GM12878 (cell line): ENCODE measurements around the gene TSPAN15. TPM values are rescaled to one million over a fixed set of nuclear protein-coding genes. Genes with fewer than 3 reads are reported as not detected.

Source experiments
- ATAC-seq: fragments of 200-7000 bp; cut with Tn5 transposase; 3 replicates; pipeline ENCODE4 v1.9.1; 2020; ENCODE audit warnings: mild to moderate bottlenecking, moderate library complexity
- Bru-seq: library from RNA; stranded (reverse); fragments of 400-500 nt; gene quantifications from one replicate; lab custom pipeline; 2021; lab: Mats Ljungman, UMichigan
- BruChase-seq, 2 experiments: library from RNA; stranded (reverse); fragments of 400-500 nt; gene quantifications; one replicate each; lab custom pipeline; 2021; lab: Mats Ljungman, UMichigan
- BruUV-seq: library from RNA; stranded (reverse); fragments of 400-500 nt; replicated peaks from 2 replicates; lab custom pipeline; 2021; lab: Mats Ljungman, UMichigan
- CTCF ChIA-PET: fragments of 300-600 bp; sonication (Branson Sonifier 250); formaldehyde crosslinking; extraction: SDS; loops from one replicate; lab custom pipeline; 2021; ENCODE audit warnings: inconsistent platforms; lab: Yijun Ruan, JAX
- POLR2A ChIA-PET: fragments of 350-600 bp; formaldehyde crosslinking; extraction: SDS; loops from one replicate; lab custom pipeline; 2021; ENCODE audit warnings: inconsistent platforms; lab: Charles Lee
- RAD21 ChIA-PET: fragments of 300-600 bp; sonication (Branson Sonifier 250); formaldehyde crosslinking; loops from one replicate; lab custom pipeline; 2023; ENCODE audit warnings: antibody characterized with exemption; ENCODE audit not compliant: unreplicated experiment; lab: Charles Lee
- SMC1A ChIA-PET: fragments of 300-600 bp; sonication (Branson Sonifier 250); formaldehyde crosslinking; loops from one replicate; lab custom pipeline; 2023; ENCODE audit not compliant: unreplicated experiment, uncharacterized antibody; lab: Charles Lee
- DNase-seq: peaks from one replicate; pipeline ENCODE4 v3.0.0-alpha.2; 2011; ENCODE audit warnings: low read depth, low spot score
- FAIRE-seq: peaks from 3 replicates; lab custom pipeline; 2011; peaks lifted over from hg19 to GRCh38; lab: Jason Lieb, UNC
- H2AFZ ChIP-seq: 2 replicates; pipeline ENCODE4 v1.6.0; 2011; ENCODE audit warnings: low read depth, low read length, control low read depth; ENCODE audit not compliant: control insufficient read depth
- H3K27ac ChIP-seq: 2 replicates; pipeline ENCODE4 v1.5.1; 2011; ENCODE audit warnings: control low read depth; ENCODE audit not compliant: control insufficient read depth, insufficient read depth
- H3K27me3 ChIP-seq, 2 experiments: replicated peaks in 1 of 2; 2 replicates each; pipeline versions ENCODE4 v1.6.0 to v1.6.1; 2011; ENCODE audit warnings: low read length in 1 of 2; ENCODE audit not compliant: control insufficient read depth in 2 of 2, insufficient read depth in 2 of 2
- H3K36me3 ChIP-seq, 2 experiments: 2 replicates each; pipeline ENCODE4 v1.5.1; 2011; ENCODE audit warnings: low read length in 1 of 2; ENCODE audit not compliant: control insufficient read depth in 2 of 2, insufficient read depth in 2 of 2
- H3K4me1 ChIP-seq: 2 replicates; pipeline ENCODE4 v1.6.1; 2011; ENCODE audit warnings: mild to moderate bottlenecking, low read length, moderate library complexity, mixed read lengths; ENCODE audit not compliant: control insufficient read depth, insufficient read depth
- H3K4me2 ChIP-seq: 2 replicates; pipeline ENCODE4 v1.6.0; 2011; ENCODE audit warnings: control low read depth; ENCODE audit not compliant: control insufficient read depth, insufficient read depth
- H3K4me3 ChIP-seq: fragments of 200-600 bp; sonication (generic); 2 replicates; pipeline ENCODE4 v1.5.1; 2016
- H3K79me2 ChIP-seq: 2 replicates; pipeline ENCODE4 v1.6.0; 2011; ENCODE audit warnings: low read length; ENCODE audit not compliant: control insufficient read depth, insufficient read depth
- H3K9ac ChIP-seq: 2 replicates; pipeline ENCODE4 v1.8.0; 2011; ENCODE audit warnings: low read length, control low read depth, mixed read lengths; ENCODE audit not compliant: control insufficient read depth, insufficient read depth
- H3K9me3 ChIP-seq: replicated peaks from 3 replicates; pipeline ENCODE4 v1.5.1; 2011; ENCODE audit warnings: mild to moderate bottlenecking, low read length; ENCODE audit not compliant: control insufficient read depth, insufficient read depth
- H4K20me1 ChIP-seq: 2 replicates; pipeline ENCODE4 v1.6.0; 2011; ENCODE audit not compliant: control insufficient read depth, insufficient read depth
- BMI1 ChIP-seq: fragments of 450-650 bp; IDR thresholded peaks from 2 replicates; pipeline ENCODE4 v1.6.1; 2016; ENCODE audit warnings: mild to moderate bottlenecking, moderate library complexity, borderline replicate concordance
- CEBPZ ChIP-seq: fragments of 150-350 bp; IDR thresholded peaks from 2 replicates; pipeline ENCODE4 v1.6.1; 2016; ENCODE audit warnings: low read depth, low read length
- E2F8 ChIP-seq: fragments of 450-650 bp; IDR thresholded peaks from 2 replicates; pipeline ENCODE4 v1.6.1; 2018; ENCODE audit warnings: mild to moderate bottlenecking, low read depth, moderate library complexity; ENCODE audit not compliant: partially characterized antibody
- FOS ChIP-seq: IDR thresholded peaks from 3 replicates; pipeline ENCODE4 v1.6.1; 2011; ENCODE audit warnings: borderline replicate concordance; ENCODE audit not compliant: insufficient read length; ENCODE audit errors: extremely low read depth
- HDAC2 ChIP-seq: fragments of 200-600 bp; sonication (generic); IDR thresholded peaks from 2 replicates; pipeline ENCODE4 v1.6.1; 2017
- IRF3 ChIP-seq: fragments of 450-650 bp; IDR thresholded peaks from 2 replicates; pipeline ENCODE4 v1.6.1; 2014; ENCODE audit warnings: mild to moderate bottlenecking
- NFYB ChIP-seq: IDR thresholded peaks from 2 replicates; pipeline ENCODE4 v1.6.1; 2011; ENCODE audit warnings: low read depth, mild to moderate bottlenecking, low read length, improper control_type of control experiment, moderate library complexity; ENCODE audit not compliant: insufficient read depth
- POU2F2 ChIP-seq: IDR thresholded peaks from 3 replicates; pipeline ENCODE4 v1.6.1; 2011; ENCODE audit warnings: low read depth, mild to moderate bottlenecking, low read length, borderline replicate concordance
- SMAD1 ChIP-seq: fragments of 450-650 bp; IDR thresholded peaks from 2 replicates; pipeline ENCODE4 v1.6.1; 2018; ENCODE audit warnings: mild to moderate bottlenecking, low read depth; ENCODE audit not compliant: partially characterized antibody
- SMAD5 ChIP-seq: IDR thresholded peaks from 2 replicates; pipeline ENCODE4 v1.6.1; 2016; ENCODE audit warnings: antibody characterized with exemption, low read depth
- SMARCA5 ChIP-seq: fragments of 450-650 bp; IDR thresholded peaks from 2 replicates; pipeline ENCODE4 v1.6.1; 2017; ENCODE audit warnings: mild to moderate bottlenecking
- ZBED1 ChIP-seq: IDR thresholded peaks from 2 replicates; pipeline ENCODE4 v1.6.1; 2016; ENCODE audit warnings: borderline replicate concordance
- WGBS: methylation state at CpG from one replicate; pipeline ENCODE4 v1.1.6; 2016; ENCODE audit warnings: low lambda C conversion rate; ENCODE audit not compliant: insufficient replicate concordance, insufficient coverage; ENCODE audit errors: missing lambda C conversion rate; 5-methylcytosine and 5-hydroxymethylcytosine counted together
- in situ Hi-C: fragments of 300-500 bp; cut with MboI; formaldehyde crosslinking; loops from 9 replicates; pipeline ENCODE4 v1.14.3; 2018; ENCODE audit warnings: mixed read lengths
- intact Hi-C: fragments of 100-400 bp; cut with micrococcal nuclease; formaldehyde crosslinking; loops from one replicate; pipeline ENCODE4 v1.14.2; 2022; ENCODE audit not compliant: unreplicated experiment
- long read RNA-seq, 2 experiments: library from polyadenylated mRNA; unstranded; transcript quantifications; one replicate each; pipeline ENCODE4 v2.0.0, GENCODE V29; 2019 to 2020
- polyA minus RNA-seq, 3 experiments: library from RNA; depleted of rRNA, polyadenylated mRNA; stranded (reverse); fragments of >200 nt; gene quantifications; 2 replicates each; pipeline ENCODE4 v1.2.3, GENCODE V29; 2011
- polyA plus RNA-seq, 11 experiments: library from polyadenylated mRNA; depleted of rRNA in 4 of 11; unstranded in 6 of 11; stranded (reverse) in 5 of 11; fragments of >200 nt; fragmentation: Nextera tagmentation in 4 of 11; fragmentation: Illumina TruSeq in 1 of 11; extraction: Ambion mirVana in 4 of 11; extraction: Trizol in 1 of 11; gene quantifications; 1 replicate in 1 of 11; 2 replicates in 10 of 11; pipeline versions ENCODE4 v1.2.1 to v1.2.3, GENCODE V29; 2011 to 2016; ENCODE audit warnings: inconsistent platforms in 2 of 11, missing spikeins in 2 of 11, low read depth in 1 of 11
- total RNA-seq, 4 experiments: library from RNA; depleted of rRNA in 3 of 4; stranded (reverse); fragments of >200 nt in 3 of 4; fragmentation: Illumina TruSeq in 1 of 4; extraction: Trizol in 1 of 4; gene quantifications; 2 replicates each; pipeline versions ENCODE4 v1.2.1 to v1.2.3, GENCODE V29; 2013 to 2021

TSPAN15 gene
- total RNA-seq (2013; cell fraction: nucleolus; rRNA removed) = 13.5 and 16.0 TPM in 2 replicates
- total RNA-seq (2014; rRNA removed) (1.9 and 2.2 TPM in 2 replicates), total RNA-seq (2014; rRNA removed; fragmentation: Illumina TruSeq; extraction: Trizol) (1.3 and 1.8 TPM in 2 replicates), total RNA-seq (2021) (2.3 and 3.3 TPM in 2 replicates), polyA plus RNA-seq (2011; rRNA removed) (6.2 and 8.5 TPM in 2 replicates), polyA plus RNA-seq (2014; fragmentation: Illumina TruSeq; extraction: Trizol) (1.4 and 2.7 TPM in 2 replicates), polyA plus RNA-seq (2014; fragmentation: Nextera tagmentation; extraction: Ambion mirVana) (not detected), polyA plus RNA-seq (2014; rRNA removed) (1.4 and 2.5 TPM in 2 replicates), polyA plus RNA-seq (2016; fragmentation: Nextera tagmentation; extraction: Ambion mirVana) (1 to 10 TPM; 2.2 to 2.8 TPM), polyA minus RNA-seq (2011; rRNA and poly(A)+ RNA removed) (16.0 and 19.2 TPM in 2 replicates), Bru-seq, nascent RNA (percentile 54 among the genes with signal in this experiment), BruChase-seq, experiment 1, labeled RNA remaining after a 6-hour chase (percentile 71 among the genes with signal in this experiment), BruChase-seq, experiment 2, labeled RNA remaining after a 2-hour chase (percentile 61 among the genes with signal in this experiment)
- polyA plus RNA-seq (2011; ENCODE audit: low read depth) = 0.81 TPM
- 10.5 and 14.8 TPM in 2 replicates for polyA plus RNA-seq (2011; cell fraction: cytosol; rRNA removed)
- polyA plus RNA-seq (2011; cell fraction: nucleus; rRNA removed) = 11.7 and 12.8 TPM in 2 replicates
- 2.3 and 2.7 TPM in 2 replicates for polyA plus RNA-seq (2012)
- polyA minus RNA-seq (2011; cell fraction: cytosol; rRNA and poly(A)+ RNA removed) = 2.6 and 2.9 TPM in 2 replicates
- polyA minus RNA-seq (2011; cell fraction: nucleus; rRNA and poly(A)+ RNA removed) = 6.2 and 9.1 TPM in 2 replicates
- long read RNA-seq, experiment 1, partial matches to known transcripts = 1 of 7 reads
- long read RNA-seq, experiment 1, other reads (novel, unspliced or antisense) = 2 of 7 reads
- long read RNA-seq, experiment 2, partial matches to known transcripts = 0 of 2 reads
- long read RNA-seq, experiment 2, other reads (novel, unspliced or antisense) = 0 of 2 reads

GRCh38 chr10:69451209-69451783, at the start of gene TSPAN15:
Gene TSPAN15, plus strand, starts transcription at chr10:69451465. Its CDS starts 130 bp downstream, at chr10:69451595.
- H3K4me1 ChIP-seq = no peaks in the 10 kb centered on the region; the same call in 1 of the 2 replicates
- SMC1A ChIA-PET = interaction anchor here (1.5 to 3.3 kb wide), 4 partner anchors 12 to 38 kb away, joined by 3 to 14 read pairs (median 6); no protein-coding TSS in a partner anchor
- DNase-seq = peak; percentile 45
- no peaks in the 10 kb centered on the region for H3K9me3 ChIP-seq
- peak within 1 kb of the TSS; percentile 75 for H3K4me3 ChIP-seq
- H3K27ac ChIP-seq = no peak within 1 kb of the TSS
- no peaks in the 10 kb centered on the region for H4K20me1 ChIP-seq
- RAD21 ChIA-PET = interaction anchor here (1.3 to 3.3 kb wide), 2 partner anchors 13 to 19 kb away, joined by 4 to 16 read pairs; no protein-coding TSS in a partner anchor
- peak; percentile 97 for ATAC-seq
- CTCF ChIA-PET = interaction anchor here (0.6 to 3.2 kb wide), 9 partner anchors 9 to 960 kb away, joined by 3 to 16 read pairs (median 3); no protein-coding TSS in a partner anchor
- in situ Hi-C loops (no loop called here), intact Hi-C loops (no loop called here)
- H3K27me3 ChIP-seq = no peaks in the 10 kb centered on the region; a peak in 1 of 4 replicates
- peak within 1 kb of the TSS; percentile 73 for H2AFZ ChIP-seq
- H3K79me2 ChIP-seq = no peaks in the 10 kb centered on the region; the same call in 1 of the 2 replicates
- H3K9ac ChIP-seq = peak within 1 kb of the TSS; percentile 45
- BruUV-seq = no TSS peak
- 3% methylated on average over 38 of the region's 45 CpGs for WGBS
- POLR2A ChIA-PET = interaction anchor here (0.9 to 1.6 kb wide), 4 partner anchors 11 to 18 kb away, joined by 3 to 4 read pairs (median 3); no protein-coding TSS in a partner anchor
- FAIRE-seq = no peak
- H3K4me2 ChIP-seq = peak within 1 kb of the TSS; percentile 67
- no peaks in the 10 kb centered on the region for H3K36me3 ChIP-seq
- TF ChIP-seq IRF3 (peak; percentile 80; the same call in 1 of the 2 replicates), CEBPZ (peak; percentile 50), SMARCA5 (no peak), ZBED1 (no peak), SMAD1 (no peak), POU2F2 (no peak), HDAC2 (no peak), NFYB (peak; percentile 87), FOS (peak; percentile 57), E2F8 (no peak), SMAD5 (no peak), BMI1 (no peak)
